Astrocyte (in vitro differentiated cells and primary cell): ENCODE measurements around the gene PRKG1.

Experiments used
- CTCF ChIP-seq: IDR thresholded peaks from 2 replicates; pipeline ENCODE4 v1.5.1; 2011; ENCODE audit warnings: low read depth, mild to moderate bottlenecking, inconsistent platforms, low read length, moderate library complexity; ENCODE audit not compliant: insufficient read depth
- EZH2 ChIP-seq: IDR thresholded peaks from 2 replicates; pipeline ENCODE4 v1.6.1; 2012; ENCODE audit warnings: mild to moderate bottlenecking, low read length, inconsistent platforms; ENCODE audit not compliant: insufficient read depth

DNA sequence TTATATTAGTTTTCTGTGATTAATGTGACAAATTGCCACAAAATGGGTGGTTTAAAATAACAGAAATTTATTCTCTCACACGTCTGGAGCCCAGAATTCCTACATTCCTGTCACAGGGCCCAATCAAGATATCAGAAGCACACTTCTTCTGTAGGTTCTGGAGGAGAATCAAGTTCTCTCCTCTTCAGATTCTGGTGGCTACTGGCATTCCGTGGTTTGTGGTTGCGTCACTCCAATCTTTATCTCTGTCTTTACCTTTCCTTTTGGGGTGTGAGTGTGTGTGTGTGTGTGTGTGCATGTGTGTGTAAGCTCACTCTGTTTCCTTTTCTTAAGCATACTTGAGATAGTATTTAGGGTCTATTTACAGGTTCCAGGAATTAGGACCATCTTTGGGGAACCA lies 1124.3 kb downstream of the PRKG1 start:
- TF ChIP-seq CTCF (no peak), EZH2 (no peak)
